ENCODE measurements around the gene ARHGAP25.

ARHGAP25 gene

DNA sequence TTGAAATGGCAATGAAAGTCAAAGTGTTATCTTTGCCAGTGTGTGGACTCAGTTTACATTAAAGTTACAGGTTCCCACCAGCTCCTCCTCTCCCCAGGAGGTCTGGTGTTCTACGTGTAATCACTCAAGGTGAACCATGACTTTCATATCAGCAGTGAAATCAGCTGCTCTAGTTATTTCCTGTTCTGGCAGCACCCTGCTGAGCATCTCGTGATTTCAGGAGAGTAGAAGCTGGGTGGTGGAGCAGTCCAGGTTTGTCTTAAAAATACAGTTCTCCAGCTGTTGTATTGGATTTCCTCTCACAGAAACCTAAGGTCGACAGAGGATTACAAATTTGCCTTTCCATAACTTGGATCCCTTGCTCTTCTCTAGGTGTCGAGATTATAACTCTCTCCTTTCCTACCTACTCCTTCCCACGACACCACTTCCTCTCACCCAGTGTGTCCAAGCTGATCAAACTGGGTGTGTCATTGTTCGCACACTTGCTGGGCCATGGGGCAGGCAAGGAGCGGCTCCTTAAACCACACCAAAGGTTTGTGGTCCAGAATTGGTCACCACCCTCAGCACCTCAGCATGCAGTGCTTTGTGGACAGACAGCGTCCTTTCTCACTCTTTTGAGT, 13.0 kb upstream of the ARHGAP25 start:
- no peak for DNase-seq

DNA sequence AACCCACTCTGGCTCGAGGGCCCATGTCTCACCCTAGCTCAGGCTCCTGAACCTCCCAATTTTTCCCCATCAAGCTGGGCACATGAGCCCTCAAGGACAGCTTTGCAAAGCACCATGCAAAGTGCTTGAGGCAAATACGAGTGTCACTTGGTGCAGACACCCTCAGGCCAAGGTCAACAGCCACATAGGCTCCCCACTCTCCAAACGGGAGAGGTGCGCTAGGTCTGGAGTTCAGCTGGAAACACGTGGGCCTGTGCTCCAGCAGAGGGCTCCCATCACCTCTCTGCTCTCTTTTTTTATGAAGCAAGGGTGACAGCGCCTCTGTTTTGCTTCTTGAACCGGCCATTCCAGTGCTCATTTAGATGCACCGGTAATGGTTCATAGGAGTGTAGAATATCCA, 11.9 kb upstream of the ARHGAP25 start:
- no peak for DNase-seq

DNA sequence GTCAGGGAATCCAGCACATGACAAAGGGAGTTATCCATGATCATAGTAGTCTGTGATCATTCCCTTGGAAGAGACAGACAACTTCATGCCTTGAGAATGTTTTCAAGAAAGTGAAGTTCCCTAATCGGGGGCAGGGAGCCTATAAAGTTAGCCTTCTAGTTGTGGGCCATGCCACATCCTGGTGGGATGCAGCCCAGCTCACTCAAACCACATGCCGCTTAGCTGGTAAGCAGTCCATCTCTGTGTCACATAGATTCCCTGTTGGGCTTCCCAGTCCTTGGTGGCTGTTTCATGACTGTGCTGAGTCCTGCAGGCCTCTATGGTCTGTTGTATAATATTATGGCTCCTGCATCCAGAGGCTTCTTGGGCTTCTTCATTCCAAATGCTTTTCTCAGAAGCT, 11.4 kb upstream of the ARHGAP25 start:
- no peak for DNase-seq

DNA sequence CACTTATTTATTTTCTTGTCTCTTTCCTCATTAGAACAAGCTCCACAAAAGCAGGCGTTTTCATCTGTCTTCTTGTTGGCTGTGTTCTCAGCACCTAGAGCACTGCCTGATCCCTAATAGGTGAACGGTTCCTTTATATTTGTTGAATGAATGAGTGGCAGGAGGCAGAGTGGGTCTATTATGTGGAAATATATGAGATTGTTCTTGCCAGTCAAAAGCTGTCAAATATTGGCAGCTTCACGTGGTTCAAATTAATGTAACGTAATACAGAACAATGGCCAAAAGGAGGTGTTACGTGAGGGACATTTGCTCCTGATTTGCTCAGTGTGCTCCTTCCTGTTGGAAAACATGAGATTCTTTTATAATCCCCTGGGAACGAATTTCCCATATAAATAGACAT, 8.5 kb upstream of the ARHGAP25 start:
- no peak for DNase-seq

DNA sequence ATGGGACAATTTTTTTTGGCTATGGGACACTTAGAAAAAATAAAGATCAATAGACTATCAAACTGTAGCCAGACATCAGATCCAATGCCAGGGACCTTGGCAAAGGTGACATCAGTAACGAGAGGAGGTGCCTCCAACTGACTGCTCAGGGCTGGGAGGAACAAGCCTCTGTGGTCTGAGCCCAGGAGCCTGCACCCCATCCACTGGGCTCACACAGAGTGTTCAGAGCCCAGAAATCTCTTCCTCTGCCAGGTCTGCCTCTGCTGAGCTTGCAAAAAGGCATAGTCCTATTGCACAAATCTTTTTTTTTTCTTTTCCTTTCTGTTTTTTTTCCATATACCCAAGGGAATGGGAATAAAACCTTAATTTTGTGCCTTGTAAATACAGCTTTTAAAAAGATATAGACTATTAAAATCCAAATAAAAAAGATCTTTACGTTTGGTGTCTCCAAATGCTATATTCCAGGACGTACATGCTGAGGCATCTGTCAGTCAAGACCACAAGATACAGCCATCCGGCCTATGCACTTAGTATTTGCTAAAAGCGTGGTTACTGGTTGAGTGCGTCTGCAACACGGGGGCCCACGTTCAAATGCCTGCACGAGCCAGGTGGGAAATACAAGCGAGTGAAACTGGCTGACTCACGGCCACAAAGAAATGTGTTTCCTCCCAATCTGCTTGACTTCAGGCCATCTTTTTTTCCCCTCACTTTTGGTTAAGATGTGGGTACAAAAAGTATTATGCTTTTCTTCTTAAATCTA, 7.8 kb upstream of the ARHGAP25 start:
- DNase-seq, result no peak

DNA sequence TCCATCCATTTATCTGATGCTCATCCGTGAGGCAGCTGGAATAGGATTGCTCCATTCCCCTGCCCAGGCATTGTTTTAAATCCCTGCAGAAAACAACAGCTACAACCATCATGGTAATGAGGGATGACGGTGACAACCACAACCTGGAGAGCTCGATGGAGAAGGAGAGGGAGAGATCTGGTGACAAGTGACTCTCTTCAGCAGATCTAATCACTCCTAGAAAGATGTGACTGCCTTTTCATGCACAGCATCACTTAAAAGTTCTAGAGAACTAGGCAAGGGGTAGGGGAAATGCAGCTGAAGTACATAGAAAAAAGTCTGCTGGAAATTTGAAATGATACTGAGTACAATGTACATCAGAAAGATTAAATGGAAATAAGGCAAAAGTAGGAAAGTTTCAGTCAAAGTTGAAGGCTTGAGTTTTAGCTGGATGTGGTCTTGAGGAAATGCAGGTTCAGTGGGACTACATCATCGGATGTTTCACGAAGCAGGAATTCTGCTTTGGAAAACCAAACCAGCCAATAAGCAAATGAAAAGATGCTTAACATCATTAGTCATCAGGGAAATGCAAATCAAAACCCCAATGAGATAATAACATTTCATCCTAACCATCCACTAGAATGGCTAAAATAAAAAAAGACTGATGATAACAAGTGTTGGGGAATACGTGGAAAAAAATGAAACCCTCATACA, 6.8 kb upstream of the ARHGAP25 start:
- no peak for DNase-seq

DNA sequence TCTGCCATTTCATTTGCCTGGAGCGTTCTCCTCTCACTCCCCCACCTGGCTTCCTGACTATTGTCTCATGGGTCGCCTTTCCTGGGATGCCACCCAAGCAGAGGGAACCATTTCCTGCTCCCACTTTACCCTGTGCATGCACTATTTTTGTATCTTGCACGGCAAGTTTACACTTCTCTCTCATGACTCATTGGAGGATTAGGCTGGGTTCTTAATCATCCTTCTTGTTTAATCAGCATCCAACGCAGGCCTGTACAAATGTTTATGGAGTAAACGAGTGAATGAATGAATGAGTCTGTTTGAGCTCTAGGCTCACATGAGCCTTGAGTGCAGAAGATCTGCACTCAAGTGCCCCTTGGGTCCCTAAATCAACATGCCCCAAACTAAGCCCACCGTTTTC, 3.8 kb upstream of the ARHGAP25 start:
- DNase-seq, result no peak

DNA sequence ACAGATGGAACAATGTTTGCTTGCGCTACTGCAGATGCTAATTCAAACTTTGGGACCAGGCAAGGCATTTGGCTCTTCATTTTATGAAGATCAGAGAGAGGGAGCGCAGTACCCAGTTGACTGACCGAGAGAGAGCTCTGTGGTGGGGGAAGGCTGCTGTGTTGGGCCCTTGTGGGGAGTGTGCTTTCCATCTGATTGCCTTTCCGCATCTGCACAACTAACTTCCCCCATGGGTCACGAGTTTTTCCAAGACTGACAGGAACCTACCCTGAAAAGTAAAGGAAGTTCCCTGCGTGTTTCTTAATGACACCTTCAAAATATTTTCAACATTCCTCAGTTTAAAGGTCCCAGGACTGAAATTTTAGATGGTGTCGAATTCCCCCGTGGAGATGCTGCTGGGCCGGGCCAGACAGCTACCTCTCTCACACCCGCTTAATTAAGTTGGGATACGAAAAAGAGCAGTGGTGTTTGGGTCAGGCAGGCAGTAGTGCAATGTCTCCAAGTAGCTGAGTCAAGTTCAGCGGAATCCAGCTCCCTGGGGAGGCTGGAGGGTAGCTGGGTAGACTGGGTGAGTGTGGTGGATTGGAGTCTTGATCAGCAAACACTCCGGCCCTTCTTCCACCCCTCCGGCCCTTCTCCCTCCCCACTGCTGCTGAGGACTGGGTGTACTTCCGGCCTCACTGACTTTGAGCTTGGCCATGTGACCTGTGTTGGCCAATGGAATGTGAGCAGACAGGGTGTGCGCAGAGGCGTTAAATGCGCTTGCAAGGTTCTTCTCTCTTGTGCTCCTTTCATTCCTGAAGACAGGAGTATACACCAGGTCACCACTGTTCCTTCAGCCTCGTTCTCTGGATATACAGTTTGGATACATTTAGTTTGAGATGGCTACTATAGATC, 2.3 kb upstream of the ARHGAP25 start:
- no peak for DNase-seq

DNA sequence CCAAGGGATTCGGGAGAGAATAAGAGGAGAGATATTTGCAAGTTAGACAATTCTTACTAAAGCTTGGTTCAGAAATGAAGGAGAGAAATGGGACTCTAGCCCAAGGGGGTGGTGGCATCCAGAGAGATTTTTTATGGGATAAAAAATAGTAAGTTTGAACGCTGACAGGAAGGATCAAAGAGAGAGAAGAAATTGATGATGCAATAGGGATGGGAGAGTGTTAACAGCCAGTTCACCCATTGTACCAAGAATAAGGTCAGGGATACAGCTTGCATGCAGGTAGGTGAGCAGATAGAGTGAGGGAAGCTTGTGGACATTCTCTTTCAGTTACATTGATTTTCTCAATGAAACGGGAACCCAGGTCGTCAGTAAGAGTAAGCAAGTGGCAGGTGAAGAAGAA, 1.2 kb upstream of the ARHGAP25 start:
- DNase-seq, result no peak

DNA sequence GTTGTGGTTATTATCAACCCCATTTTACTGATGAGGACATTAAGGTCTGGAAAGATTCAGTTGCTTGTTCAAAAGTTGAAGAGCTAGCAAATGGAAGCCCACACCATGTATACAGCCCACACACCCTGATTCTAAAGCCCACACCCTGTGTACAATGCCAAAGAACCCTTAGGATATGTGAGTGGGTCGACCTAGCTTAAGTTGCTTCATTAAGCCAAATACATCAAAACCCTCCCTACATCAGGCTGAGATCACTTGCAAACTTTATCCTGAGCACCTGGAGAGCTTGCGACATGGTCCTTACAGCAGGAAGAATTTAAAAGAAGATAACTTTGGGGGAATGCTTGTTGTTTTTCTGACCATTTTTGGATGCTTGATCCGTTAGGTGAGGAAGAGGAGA, 435 bp upstream of the ARHGAP25 start:
- no peak for DNase-seq

DNA sequence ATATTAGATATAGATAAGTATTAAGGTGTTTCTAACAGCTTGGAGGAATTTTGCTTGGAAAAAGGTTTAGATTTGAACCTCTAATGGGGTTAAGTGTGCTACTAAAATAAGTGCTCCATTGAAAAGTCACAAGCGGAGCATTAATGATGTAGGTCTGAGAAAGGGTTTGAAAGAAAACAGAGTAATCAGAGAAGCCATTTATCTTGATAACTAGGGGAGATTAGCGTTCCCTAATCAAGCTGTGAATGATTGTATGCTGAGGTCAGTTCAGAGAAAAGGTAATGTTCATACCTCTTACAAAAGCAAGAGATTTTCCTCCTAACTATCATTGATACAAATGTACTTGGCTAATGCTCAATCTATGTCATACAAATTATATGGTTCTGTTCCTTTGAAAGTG, 1.5 kb downstream of the ARHGAP25 start:
- no peak for DNase-seq

DNA sequence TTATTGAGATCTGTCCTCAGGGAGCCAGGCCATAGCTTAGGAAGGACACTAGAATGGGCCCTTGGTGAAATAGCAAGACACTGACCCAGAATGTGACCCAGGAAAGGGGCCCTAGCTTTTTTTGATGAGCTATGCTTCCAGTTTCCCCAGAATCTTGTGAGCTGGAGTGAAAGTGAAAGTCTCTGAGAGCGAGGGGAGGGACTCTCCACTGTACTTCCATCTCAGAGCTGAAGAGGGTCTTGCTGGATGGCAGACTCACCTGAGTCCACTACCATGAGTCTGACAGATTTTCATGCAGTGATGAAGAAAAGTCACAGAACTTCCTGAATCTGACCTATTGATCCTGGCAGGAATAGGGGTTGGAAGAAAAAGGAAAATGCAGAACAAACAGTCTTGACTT, 3.1 kb downstream of the ARHGAP25 start:
- DNase-seq, result no peak

DNA sequence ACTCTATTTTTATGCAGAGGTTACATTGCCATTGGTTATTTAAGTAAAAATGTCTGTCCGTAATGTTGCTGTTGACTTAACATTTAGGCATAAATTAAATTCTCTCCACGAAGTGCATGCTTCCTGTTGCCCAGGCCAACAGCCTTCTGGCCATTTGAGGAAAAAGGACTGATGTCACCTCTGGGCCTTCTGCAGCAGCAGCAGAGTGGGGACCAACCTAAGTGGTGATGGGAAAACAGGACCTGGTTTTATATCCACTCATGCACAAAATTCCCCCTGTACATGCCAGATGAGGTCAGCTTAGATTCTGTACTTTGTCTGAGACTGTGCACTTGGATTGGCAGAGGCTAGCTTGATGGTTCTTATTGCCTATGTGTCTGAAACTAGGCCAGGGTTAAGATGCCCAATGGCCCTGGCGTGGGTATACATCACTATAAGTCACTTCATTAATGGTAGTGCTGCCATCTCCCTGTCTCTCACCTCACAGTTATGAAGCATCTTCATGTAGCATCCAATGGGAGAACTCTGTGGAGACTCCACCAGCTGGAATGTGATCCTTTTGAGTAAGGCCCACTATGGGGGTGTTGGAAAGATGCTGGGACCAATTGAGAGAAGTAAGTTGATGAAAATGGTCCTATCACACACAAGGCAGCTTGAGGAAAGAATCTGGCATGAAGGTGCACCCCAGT, 4.4 kb downstream of the ARHGAP25 start:
- no peak for DNase-seq

DNA sequence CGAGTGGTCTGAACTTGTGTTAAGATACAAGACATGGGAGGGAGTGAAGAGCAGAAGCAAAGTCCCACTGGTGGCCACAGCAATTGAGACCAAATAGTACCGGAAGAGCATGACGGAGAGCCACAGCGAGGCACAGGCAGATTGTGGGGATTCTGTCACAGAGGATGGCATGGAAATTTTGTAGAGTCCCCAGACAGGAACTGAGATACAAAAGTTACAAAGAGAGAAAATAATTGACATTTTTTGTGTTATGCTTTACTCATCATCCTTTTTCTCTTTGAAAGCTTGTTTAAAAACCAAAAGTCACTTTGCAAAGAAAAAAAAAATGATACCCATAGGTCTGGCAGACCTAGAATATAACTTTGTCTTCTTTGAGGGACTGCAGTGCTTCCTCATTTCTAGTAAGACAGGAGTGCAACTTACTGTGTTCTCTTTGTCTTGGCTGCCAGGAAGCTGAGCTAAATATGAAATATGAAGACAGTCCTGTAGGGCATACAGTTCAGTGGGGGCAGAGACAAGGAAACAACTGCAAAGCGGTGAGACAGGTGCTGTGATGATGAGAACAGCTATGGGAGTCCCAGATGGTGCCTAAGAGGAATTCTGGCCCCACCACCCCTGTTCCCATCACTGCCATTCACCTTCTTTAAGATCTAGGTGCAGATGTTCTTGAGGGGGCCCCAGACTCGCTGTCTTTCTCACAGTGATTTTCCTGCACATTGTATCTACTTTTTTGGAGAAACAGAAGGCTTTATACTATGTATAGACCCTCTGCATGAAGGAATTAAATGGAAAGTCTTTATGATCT, 5.2 kb downstream of the ARHGAP25 start:
- no peak for DNase-seq

DNA sequence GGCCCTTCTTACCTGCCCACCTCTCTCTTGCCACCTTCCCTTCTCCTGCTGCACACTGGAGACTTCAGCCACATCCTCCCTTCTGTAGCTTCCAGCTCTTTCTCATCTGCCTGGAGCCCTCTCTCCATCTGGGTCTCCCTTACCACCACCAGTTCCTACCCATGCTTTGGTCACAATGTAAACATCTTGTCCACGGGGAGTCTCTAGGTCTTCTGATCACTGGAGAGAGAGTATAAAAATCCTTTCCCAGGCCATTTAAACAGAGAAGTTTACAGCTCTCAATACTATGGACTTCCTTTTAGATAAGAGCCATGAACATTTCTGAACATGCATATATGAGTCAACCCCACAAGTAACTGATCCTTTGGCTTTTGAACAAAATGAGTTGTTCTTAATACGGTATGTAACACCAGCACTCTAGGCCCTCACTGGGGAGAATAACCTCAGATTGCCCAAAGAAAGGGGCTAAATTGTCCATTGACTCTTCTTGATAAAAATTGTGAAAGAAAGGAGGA, 5.8 kb downstream of the ARHGAP25 start:
- DNase-seq, result no peak

DNA sequence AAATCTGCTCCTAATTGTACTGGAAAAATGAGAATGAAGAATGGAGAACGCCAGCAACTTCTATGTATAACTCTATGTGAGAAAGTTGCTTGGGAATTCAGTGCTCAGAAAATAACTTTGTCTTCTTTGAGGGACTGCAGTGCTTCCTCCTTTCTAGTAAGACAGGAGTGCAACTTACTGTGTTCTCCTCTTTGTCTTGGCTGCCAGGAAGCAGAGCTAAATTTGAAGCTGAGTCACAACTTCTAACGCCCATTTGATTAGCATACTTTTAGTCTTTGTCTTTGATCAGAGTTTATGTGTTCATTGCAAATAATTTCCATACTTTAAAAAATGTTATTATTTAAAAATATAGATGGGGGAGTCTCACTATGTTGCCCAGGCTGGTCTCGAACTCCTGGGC, 6.6 kb downstream of the ARHGAP25 start:
- no peak for DNase-seq

DNA sequence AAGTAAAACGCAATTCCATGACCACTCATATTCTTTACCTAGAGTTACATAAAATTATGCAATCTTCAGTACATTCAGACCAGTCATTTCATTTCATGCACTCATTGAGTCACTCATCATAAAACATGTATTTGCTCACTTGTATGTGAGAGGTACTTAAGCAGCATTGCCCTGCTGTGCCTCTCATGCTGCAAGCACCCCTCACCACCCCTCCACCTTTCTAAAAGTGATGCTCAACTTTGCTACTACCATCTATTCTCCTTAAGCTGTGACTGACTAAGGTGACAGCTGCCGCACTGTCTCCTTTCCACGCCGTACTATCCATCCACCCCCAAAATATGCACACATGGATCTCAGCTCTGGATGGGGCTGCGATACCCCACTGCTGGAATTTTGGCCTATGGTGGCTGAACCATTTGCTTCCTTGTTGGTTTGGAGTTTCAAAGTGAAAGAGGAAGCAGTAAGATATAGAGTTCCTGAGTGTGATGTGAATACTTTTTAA, 7.2 kb downstream of the ARHGAP25 start:
- no peak for DNase-seq

DNA sequence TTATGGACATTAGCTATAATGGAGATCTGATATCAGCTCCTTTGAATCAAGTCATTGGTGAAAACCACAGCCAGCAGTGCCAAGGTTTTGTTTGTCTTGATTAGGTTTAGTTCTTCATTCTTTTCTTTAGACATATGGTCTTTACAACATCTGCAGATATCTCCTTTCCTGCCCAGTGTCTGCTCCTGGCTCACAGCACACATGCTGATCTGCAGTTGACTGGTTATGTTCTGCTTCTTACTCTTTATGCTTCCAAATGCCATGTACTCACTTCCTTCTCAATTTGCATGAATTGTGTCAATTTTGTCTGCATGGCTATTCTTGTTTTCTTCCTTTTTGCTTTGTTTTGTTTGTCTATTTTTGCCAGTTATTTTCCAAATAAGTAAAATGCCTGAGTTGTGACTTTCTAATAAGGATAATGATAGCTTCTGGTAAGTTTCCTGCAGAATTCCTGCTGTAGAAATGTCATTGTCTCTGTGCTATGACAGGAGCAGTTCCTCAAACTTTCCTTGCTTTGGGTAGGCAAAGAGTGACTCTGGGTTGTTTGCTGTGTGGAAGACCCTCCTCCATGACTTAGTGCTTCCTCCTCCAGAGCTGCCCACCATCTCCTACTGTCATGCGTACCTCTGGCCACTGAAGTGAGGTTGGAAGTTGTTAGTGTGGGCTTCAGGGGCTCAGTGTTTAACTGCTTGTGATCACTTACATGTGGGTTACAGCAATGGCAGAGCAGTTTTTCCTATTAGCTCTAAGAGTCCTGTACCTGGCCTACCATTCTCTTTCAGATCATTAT, 8.2 kb downstream of the ARHGAP25 start:
- DNase-seq, result no peak

DNA sequence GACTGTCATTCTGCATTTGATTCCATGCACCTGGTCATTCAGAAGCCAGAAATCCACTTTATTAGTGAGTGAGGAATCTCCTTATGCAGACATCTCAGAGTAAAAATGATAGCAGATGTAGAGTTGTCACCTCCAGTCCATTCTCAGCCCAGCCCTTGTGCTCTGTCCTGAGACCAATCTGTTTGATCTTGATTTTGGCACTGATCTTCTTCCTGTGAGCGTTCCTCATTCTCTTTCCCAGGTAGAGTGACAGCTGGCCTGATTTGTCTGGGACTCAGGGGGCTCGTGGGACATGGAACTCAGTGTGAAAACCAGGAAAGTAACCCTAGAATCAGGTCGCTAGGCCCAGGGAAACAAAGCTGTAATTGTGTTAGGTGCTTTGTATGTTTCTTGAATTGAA, 8.9 kb downstream of the ARHGAP25 start:
- no peak for DNase-seq

DNA sequence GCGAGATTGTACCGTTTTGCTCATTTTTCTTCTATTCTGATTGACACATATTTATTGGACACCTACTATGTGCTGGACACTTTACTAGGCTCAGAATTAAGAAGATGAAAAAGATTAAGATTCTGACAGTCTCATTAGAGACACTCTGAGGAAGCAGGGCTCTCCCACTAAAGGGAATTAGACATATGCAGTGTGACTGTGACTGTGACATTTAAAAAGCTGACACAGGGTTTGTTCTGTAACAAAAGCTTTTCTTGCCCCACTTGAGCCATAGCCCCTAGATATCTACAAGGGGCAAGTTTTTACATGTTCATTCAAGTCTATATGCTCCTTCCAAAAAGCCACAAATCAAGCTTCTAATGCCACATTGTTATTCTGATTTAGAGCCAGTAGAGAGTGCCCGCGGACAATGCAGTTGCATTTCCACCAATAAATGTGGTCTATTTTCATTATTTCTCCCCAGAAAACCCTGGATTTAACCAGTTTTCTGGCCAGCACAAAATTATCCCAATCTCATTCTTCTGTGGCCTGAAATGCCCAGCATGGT, 9.8 kb downstream of the ARHGAP25 start:
- DNase-seq, result peak; percentile 5

All from NCI-H1105 (cell line).